HepG2 (cell line): ENCODE results near the gene TMEM79. TPM values are rescaled to one million over a fixed set of nuclear protein-coding genes. Genes with fewer than 3 reads are reported as not detected.
A peak's percentile ranks its signal among the peaks of the same experiment; 100 is the strongest.

Experiments used
- ATAD3A ChIP-seq: sonication (generic); formaldehyde crosslinking; IDR thresholded peaks from 2 replicates; pipeline ENCODE4 v1.4.0; 2020; ENCODE audit warnings: missing genetic modification reagents
- GATA4 ChIP-seq: sonication (generic); IDR thresholded peaks from 2 replicates; pipeline ENCODE4 v1.6.1; 2016; ENCODE audit warnings: antibody characterized with exemption, low read depth, borderline replicate concordance
- MEIS1 ChIP-seq: sonication (generic); formaldehyde crosslinking; IDR thresholded peaks from 2 replicates; pipeline ENCODE4 v1.9.0; 2021; ENCODE audit warnings: mild to moderate bottlenecking, missing genetic modification reagents, moderate library complexity, borderline replicate concordance
- NFE2L1 ChIP-seq: sonication (generic); formaldehyde crosslinking; IDR thresholded peaks from 2 replicates; pipeline ENCODE4 v1.4.0; 2020; ENCODE audit warnings: missing genetic modification reagents, mild to moderate bottlenecking, borderline replicate concordance
- NFYC ChIP-seq: IDR thresholded peaks from 2 replicates; pipeline ENCODE4 v1.6.1; 2016; ENCODE audit warnings: missing genetic modification reagents, missing compliant biosample characterization
- RFX1 ChIP-seq: fragments of 450-650 bp; IDR thresholded peaks from 2 replicates; pipeline ENCODE4 v1.6.1; 2017
- RNF2 ChIP-seq: fragments of 450-650 bp; conservative IDR thresholded peaks from 2 replicates; pipeline ENCODE4 v1.6.1; 2016; ENCODE audit warnings: low read depth
- TMF1 ChIP-seq: sonication (generic); formaldehyde crosslinking; IDR thresholded peaks from 2 replicates; pipeline ENCODE4 v1.8.1; 2022; ENCODE audit warnings: low read depth, missing genetic modification reagents
- ZFP36L2 ChIP-seq: sonication (generic); formaldehyde crosslinking; IDR thresholded peaks from 2 replicates; pipeline ENCODE4 v1.4.0; 2020; ENCODE audit warnings: missing genetic modification reagents
- ZNF343 ChIP-seq: sonication (generic); formaldehyde crosslinking; IDR thresholded peaks from 2 replicates; pipeline ENCODE4 v1.4.0; 2020; ENCODE audit warnings: mild to moderate bottlenecking, missing genetic modification reagents
- ZNF562 ChIP-seq: sonication (generic); formaldehyde crosslinking; IDR thresholded peaks from 2 replicates; pipeline ENCODE4 v1.8.0; 2022; ENCODE audit warnings: missing genetic modification reagents, borderline replicate concordance
- ZNF709 ChIP-seq: sonication (generic); formaldehyde crosslinking; IDR thresholded peaks from 2 replicates; pipeline ENCODE4 v1.5.0; 2020; ENCODE audit warnings: mild to moderate bottlenecking, missing genetic modification reagents
- ZNF792 ChIP-seq: IDR thresholded peaks from 2 replicates; pipeline ENCODE4 v1.6.1; 2016
- polyA plus RNA-seq, 8 experiments: library from polyadenylated mRNA; depleted of rRNA in 3 of 8; stranded (reverse) in 7 of 8; unstranded in 1 of 8; fragments of >200 nt; fragmentation: Illumina TruSeq in 4 of 8; extraction: Trizol in 4 of 8; gene quantifications; 2 replicates each; pipeline versions ENCODE4 v1.2.1 to v1.2.3, GENCODE V29; 2011 to 2016; ENCODE audit warnings: low read depth in 4 of 8, missing spikeins in 1 of 8, mixed read lengths in 1 of 8; ENCODE audit not compliant: insufficient read depth in 1 of 8
- total RNA-seq, 5 experiments: library from RNA; depleted of rRNA; stranded (reverse); fragments of >200 nt; fragmentation: Illumina TruSeq; extraction: Trizol; gene quantifications; 2 replicates each; pipeline ENCODE4 v1.2.3, GENCODE V29; 2016; ENCODE audit warnings: low read depth in 1 of 5
- TF ChIP-seq, protein P1 (sequence below): sonication (generic); formaldehyde crosslinking; IDR thresholded peaks from 2 replicates; pipeline ENCODE4 v1.8.0; 2023; ENCODE audit warnings: mild to moderate bottlenecking, missing genetic modification reagents
- TF ChIP-seq, protein P2 (sequence below): sonication (generic); formaldehyde crosslinking; IDR thresholded peaks from 2 replicates; pipeline ENCODE4 v1.4.0; 2020; ENCODE audit warnings: missing genetic modification reagents, mild to moderate bottlenecking, borderline replicate concordance
- TF ChIP-seq, protein P3 (sequence below): sonication (generic); formaldehyde crosslinking; IDR thresholded peaks from 2 replicates; pipeline ENCODE4 v1.4.0; 2020; ENCODE audit warnings: missing genetic modification reagents
- TF ChIP-seq, protein P4 (sequence below): IDR thresholded peaks from 2 replicates; pipeline ENCODE4 v1.6.1; 2016
- TF ChIP-seq, protein P5 (sequence below): sonication (generic); formaldehyde crosslinking; IDR thresholded peaks from 2 replicates; pipeline ENCODE4 v1.8.1; 2023; ENCODE audit warnings: missing genetic modification reagents, inconsistent platforms, borderline replicate concordance
- TF ChIP-seq, protein P6 (sequence below): sonication (generic); formaldehyde crosslinking; IDR thresholded peaks from 2 replicates; pipeline ENCODE4 v1.4.0; 2020; ENCODE audit warnings: missing genetic modification reagents, mild to moderate bottlenecking, borderline replicate concordance

The TMEM79 gene
- total and polyA plus RNA-seq, 2 of the 13 experiments (the other 11 are each of a cell fraction or from before 2014, with no cell fraction given), result 1.2 to 1.9 TPM

DNA sequence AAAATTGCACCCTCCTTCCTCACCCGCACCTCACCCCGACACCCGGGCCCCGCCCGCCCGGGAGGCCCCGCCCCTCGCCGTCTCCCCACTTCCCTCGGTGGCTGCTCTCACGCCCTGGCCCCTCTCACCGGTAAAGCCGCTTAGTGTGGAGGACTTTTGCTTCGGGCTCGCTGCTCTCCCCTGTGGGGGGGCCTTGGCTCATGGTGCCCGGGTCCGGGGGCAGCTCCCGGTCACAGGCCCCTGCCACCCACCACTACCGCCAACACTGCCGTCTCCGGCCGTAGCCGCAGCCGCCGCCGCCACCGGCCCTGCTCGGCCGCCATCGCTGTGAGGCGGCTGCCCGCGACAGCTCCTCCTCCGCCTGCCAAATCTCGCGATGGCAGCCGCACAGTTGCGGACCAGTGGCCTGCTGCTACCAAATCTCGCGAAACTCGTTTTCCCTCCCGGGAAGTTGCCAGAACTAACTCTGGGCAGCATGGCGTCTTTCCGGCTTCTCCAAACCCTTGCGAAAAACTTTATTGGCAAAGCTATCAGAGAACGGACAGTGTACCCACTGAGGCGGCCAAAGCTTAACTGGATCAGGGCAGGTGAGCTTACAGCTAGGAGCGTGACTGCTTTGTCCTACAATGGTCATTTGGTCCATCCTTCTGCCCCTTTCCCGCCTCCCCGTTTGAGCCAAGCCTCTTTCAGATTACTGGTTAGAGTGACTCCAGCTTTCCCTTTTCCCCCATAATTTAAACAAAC, 1.5 kb upstream of the TMEM79 start, which contains the start of gene SMG5 (continued):
- TF ChIP-seq, protein P1, sequence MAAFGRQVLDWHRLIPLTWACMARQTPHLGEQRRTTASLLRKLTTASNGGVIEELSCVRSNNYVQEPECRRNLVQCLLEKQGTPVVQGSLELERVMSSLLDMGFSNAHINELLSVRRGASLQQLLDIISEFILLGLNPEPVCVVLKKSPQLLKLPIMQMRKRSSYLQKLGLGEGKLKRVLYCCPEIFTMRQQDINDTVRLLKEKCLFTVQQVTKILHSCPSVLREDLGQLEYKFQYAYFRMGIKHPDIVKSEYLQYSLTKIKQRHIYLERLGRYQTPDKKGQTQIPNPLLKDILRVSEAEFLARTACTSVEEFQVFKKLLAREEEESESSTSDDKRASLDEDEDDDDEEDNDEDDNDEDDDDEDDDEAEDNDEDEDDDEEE (CRISPR knock-in tag), result 0 out of 2 replicates have a peak, but pooled peaks have one; percentile 53
- TF ChIP-seq ZNF709 (CRISPR knock-in tag) (peak; percentile 89; the same call in 1 of the 2 replicates), MEIS1 (no peak; the same call in 1 of the 2 replicates), NFYC (CRISPR knock-in tag) (peak; percentile 81), TMF1 (CRISPR knock-in tag) (no peak), NFE2L1 (no peak), GATA4 (no peak), ZNF562 (no peak), ATAD3A (CRISPR knock-in tag) (no peak), ZNF343 (CRISPR knock-in tag) (peak; percentile 71; the same call in 1 of the 2 replicates), RFX1 (no peak), ZFP36L2 (no peak; the same call in 1 of the 2 replicates), RNF2 (no peak), ZNF792 (CRISPR knock-in tag) (peak; percentile 92)
- TF ChIP-seq, protein P2, sequence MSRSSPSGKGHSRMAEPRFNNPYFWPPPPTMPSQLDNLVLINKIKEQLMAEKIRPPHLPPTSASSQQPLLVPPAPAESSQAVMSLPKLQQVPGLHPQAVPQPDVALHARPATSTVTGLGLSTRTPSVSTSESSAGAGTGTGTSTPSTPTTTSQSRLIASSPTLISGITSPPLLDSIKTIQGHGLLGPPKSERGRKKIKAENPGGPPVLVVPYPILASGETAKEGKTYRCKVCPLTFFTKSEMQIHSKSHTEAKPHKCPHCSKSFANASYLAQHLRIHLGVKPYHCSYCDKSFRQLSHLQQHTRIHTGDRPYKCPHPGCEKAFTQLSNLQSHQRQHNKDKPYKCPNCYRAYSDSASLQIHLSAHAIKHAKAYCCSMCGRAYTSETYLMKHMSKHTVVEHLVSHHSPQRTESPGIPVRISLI (CRISPR knock-in tag), result no peak
- TF ChIP-seq, protein P3, sequence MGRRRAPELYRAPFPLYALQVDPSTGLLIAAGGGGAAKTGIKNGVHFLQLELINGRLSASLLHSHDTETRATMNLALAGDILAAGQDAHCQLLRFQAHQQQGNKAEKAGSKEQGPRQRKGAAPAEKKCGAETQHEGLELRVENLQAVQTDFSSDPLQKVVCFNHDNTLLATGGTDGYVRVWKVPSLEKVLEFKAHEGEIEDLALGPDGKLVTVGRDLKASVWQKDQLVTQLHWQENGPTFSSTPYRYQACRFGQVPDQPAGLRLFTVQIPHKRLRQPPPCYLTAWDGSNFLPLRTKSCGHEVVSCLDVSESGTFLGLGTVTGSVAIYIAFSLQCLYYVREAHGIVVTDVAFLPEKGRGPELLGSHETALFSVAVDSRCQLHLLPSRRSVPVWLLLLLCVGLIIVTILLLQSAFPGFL (CRISPR knock-in tag), result no peak
- TF ChIP-seq, protein P4, sequence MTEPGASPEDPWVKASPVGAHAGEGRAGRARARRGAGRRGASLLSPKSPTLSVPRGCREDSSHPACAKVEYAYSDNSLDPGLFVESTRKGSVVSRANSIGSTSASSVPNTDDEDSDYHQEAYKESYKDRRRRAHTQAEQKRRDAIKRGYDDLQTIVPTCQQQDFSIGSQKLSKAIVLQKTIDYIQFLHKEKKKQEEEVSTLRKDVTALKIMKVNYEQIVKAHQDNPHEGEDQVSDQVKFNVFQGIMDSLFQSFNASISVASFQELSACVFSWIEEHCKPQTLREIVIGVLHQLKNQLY, result 0 out of 2 replicates have a peak, but pooled peaks have one; percentile 29
- TF ChIP-seq, protein P5, sequence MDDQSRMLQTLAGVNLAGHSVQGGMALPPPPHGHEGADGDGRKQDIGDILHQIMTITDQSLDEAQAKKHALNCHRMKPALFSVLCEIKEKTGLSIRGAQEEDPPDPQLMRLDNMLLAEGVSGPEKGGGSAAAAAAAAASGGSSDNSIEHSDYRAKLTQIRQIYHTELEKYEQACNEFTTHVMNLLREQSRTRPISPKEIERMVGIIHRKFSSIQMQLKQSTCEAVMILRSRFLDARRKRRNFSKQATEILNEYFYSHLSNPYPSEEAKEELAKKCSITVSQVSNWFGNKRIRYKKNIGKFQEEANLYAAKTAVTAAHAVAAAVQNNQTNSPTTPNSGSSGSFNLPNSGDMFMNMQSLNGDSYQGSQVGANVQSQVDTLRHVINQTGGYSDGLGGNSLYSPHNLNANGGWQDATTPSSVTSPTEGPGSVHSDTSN (CRISPR knock-in tag), result no peak
- TF ChIP-seq, protein P6, sequence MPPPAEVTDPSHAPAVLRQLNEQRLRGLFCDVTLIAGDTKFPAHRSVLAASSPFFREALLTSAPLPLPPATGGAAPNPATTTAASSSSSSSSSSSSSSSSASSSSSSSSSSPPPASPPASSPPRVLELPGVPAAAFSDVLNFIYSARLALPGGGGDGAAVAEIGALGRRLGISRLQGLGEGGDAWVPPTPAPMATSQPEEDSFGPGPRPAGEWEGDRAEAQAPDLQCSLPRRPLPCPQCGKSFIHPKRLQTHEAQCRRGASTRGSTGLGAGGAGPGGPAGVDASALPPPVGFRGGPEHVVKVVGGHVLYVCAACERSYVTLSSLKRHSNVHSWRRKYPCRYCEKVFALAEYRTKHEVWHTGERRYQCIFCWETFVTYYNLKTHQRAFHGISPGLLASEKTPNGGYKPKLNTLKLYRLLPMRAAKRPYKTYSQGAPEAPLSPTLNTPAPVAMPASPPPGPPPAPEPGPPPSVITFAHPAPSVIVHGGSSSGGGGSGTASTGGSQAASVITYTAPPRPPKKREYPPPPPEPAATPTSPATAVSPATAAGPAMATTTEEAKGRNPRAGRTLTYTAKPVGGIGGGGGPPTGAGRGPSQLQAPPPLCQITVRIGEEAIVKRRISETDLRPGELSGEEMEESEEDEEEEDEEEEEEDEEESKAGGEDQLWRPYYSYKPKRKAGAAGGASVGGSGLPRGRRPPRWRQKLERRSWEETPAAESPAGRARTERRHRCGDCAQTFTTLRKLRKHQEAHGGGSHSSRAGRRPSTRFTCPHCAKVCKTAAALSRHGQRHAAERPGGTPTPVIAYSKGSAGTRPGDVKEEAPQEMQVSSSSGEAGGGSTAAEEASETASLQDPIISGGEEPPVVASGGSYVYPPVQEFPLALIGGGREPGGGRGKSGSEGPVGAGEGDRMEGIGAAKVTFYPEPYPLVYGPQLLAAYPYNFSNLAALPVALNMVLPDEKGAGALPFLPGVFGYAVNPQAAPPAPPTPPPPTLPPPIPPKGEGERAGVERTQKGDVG (CRISPR knock-in tag), result no peak
